Urinary bladder (tissue), 4 donors: ENCODE measurements around the gene SMR3A. TPM values are rescaled to one million over a fixed set of nuclear protein-coding genes. Genes with fewer than 3 reads are reported as not detected.

Experiments used
- DNase-seq: peaks from one replicate; pipeline ENCODE4 v3.0.0-alpha.2; 2015; ENCODE audit errors: extremely low spot score
- H3K27ac ChIP-seq: one replicate; pipeline ENCODE4 v1.5.1; 2013; ENCODE audit warnings: low read depth, mild to moderate bottlenecking, moderate library complexity
- H3K36me3 ChIP-seq: one replicate; pipeline ENCODE4 v1.6.1; 2013; ENCODE audit warnings: mild to moderate bottlenecking, moderate library complexity; ENCODE audit not compliant: insufficient read depth
- H3K4me1 ChIP-seq: one replicate; pipeline ENCODE4 v1.6.1; 2013; ENCODE audit warnings: mild to moderate bottlenecking, moderate library complexity; ENCODE audit not compliant: insufficient read depth
- H3K4me3 ChIP-seq: one replicate; pipeline ENCODE4 v1.5.1; 2013; ENCODE audit warnings: low read depth, low read length
- WGBS: extraction: QIAGEN DNeasy Blood & Tissue Kit; methylation state at CpG from one replicate; pipeline ENCODE4 v1.1.7; 2013; 5-methylcytosine and 5-hydroxymethylcytosine counted together
- polyA plus RNA-seq: library from polyadenylated mRNA; stranded (reverse); fragments of 200-250 nt; gene quantifications from one replicate; pipeline ENCODE4 v1.2.3, GENCODE V29; 2013
- total RNA-seq: library from RNA; depleted of rRNA; stranded (reverse); fragments of >200 nt; gene quantifications from one replicate; pipeline ENCODE4 v1.2.3, GENCODE V29; 2014
- donor health status: healthy with polysubstance abuse.
- donor health status: healthy.

Gene SMR3A
- total and polyA plus RNA-seq, 2 donors = not detected

DNA sequence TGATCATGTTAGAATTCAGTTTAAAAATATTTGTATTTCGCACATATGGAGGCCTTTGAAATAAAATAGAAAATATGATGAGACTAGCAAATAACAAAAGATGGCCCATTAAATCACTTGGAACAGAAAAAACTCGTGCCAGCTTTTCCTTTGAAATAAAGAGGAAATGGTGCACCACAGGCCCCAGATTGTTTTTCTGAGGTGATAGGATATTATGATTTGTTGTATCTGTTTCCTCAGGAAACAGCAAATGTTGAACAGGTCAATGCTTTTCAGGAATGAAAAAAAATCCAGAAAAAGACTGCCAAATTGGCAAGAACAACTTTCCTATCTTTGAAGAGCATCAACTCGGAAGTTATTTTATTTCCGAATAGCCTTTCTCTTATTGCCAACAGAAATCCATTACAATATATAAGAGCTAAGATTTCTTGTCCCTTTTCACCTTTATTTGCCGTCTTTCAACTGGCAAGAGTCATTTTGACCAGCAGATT is 22.2 kb downstream of the SMR3A start, which contains the start of gene SMR3B:
TSS of gene SMR3B (plus strand) at position 441 of the 491 bp plus-strand sequence. CDS start 1,380 bp downstream, outside the sequence.
- Histone ChIP-seq H3K4me1 (no peaks in the 10 kb centered on the region), H3K36me3 (no peaks in the 10 kb centered on the region), H3K27ac (no peak within 1 kb of the TSS), H3K4me3 (no peak within 1 kb of the TSS)
- 81% methylated on average over 5 of the region's 5 CpGs for WGBS
- DNase-seq = no peak

GRCh38 chr4:70392057-70392776 is 31.7 kb downstream of the SMR3A start:
- no peaks in the 10 kb centered on the region for H3K4me1 ChIP-seq
- WGBS = 61% methylated on average over 2 of the region's 2 CpGs
- no peak overlapping the region for H3K4me3 ChIP-seq
- no peaks in the 10 kb centered on the region for H3K36me3 ChIP-seq
- no peak for DNase-seq
- H3K27ac ChIP-seq = no peak overlapping the region

- H3K36me3 ChIP-seq = no peaks in the 10 kb centered on the region
- no peak for DNase-seq
- H3K27ac ChIP-seq = no peak within 1 kb of the TSS
- H3K4me1 ChIP-seq = no peaks in the 10 kb centered on the region
- no peak within 1 kb of the TSS for H3K4me3 ChIP-seq
Measured at GRCh38 chr4:70397580-70397979, 37.0 kb downstream of the SMR3A start, which contains the start of gene OPRPN. Gene OPRPN, plus strand, starts transcription at chr4:70397940. Its CDS starts 1,346 bp downstream, at chr4:70399286.

- Histone ChIP-seq H3K27ac (no peak overlapping the region), H3K4me1 (no peaks in the 10 kb centered on the region), H3K4me3 (no peak overlapping the region), H3K36me3 (no peaks in the 10 kb centered on the region)
- DNase-seq = no peak
- WGBS = 86% methylated on average over 1 of the region's 1 CpG
Measured at GRCh38 chr4:70399319-70399718, 38.8 kb downstream of the SMR3A start.

DNA sequence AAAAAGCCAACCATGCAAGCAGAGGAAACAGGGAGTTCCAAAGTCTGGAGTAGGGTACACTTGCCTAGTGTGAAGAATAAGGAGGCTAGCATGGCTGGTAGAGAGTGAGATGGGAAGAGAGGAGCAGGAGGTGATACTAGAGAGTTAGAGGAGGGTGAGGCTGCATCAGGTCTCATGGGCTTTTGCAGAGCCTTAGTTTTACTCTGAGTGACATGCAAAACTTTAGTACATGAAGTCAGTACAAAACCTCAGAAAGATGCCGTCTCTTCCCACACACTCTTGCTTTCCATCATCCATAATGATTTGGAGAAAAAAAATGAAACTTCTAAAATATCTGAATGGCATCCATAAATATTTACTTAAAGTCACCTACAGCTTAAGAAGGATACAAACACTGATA is 42.2 kb downstream of the SMR3A start:
- DNase-seq = no peak
- H3K36me3 ChIP-seq = no peaks in the 10 kb centered on the region
- H3K4me3 ChIP-seq = no peak overlapping the region
- no peaks in the 10 kb centered on the region for H3K4me1 ChIP-seq
- no peak overlapping the region for H3K27ac ChIP-seq
- 91% methylated on average over 1 of the region's 1 CpG for WGBS

DNA sequence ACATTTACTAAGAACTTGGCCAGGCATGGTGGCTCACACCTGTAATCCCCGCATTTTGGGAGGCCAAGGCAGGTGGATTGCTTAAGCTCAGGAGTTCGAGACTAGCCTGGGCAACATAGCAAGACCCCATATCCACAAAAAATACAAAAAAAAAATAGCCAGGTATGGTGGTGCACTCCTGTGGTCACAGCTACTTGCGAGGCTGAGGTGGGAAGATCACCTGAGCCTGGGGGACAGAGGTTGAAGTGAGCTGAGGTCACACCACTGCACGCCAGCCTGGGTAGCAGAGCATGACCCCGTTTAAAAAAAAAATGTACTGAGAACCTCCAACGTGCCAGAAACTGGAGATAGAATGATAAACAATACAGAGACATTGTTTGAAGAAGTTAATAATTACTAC is 45.2 kb downstream of the SMR3A start:
- H3K36me3 ChIP-seq = no peaks in the 10 kb centered on the region
- H3K4me1 ChIP-seq = no peaks in the 10 kb centered on the region
- H3K27ac ChIP-seq = no peak overlapping the region
- WGBS = 76% methylated on average over 6 of the region's 6 CpGs
- no peak overlapping the region for H3K4me3 ChIP-seq
- DNase-seq = no peak

Other genes starting within 250 kb of the SMR3A start
- not detected for gene PRR27, start 206.5 kb upstream of the SMR3A start, total RNA-seq
- not detected for gene PRR27, start 206.5 kb upstream of the SMR3A start, polyA plus RNA-seq
- not detected for gene ODAM, start 165.0 kb upstream of the SMR3A start, total RNA-seq
- 0.22 TPM for gene ODAM, start 165.0 kb upstream of the SMR3A start, polyA plus RNA-seq
- 1.7 TPM for gene FDCSP, start 134.6 kb upstream of the SMR3A start, total RNA-seq
- 0.80 TPM for gene FDCSP, start 134.6 kb upstream of the SMR3A start, polyA plus RNA-seq
- not detected for gene CSN3, start 118.2 kb upstream of the SMR3A start, total RNA-seq
- not detected for gene CSN3, start 118.2 kb upstream of the SMR3A start, polyA plus RNA-seq
- not detected for gene CABS1, start 25.8 kb upstream of the SMR3A start, total RNA-seq
- gene CABS1, start 25.8 kb upstream of the SMR3A start, polyA plus RNA-seq = not detected
- gene SMR3B, start 22.4 kb downstream of the SMR3A start, total RNA-seq = not detected
- not detected for gene SMR3B, start 22.4 kb downstream of the SMR3A start, polyA plus RNA-seq
- not detected for gene OPRPN, start 37.2 kb downstream of the SMR3A start, total RNA-seq
- not detected for gene OPRPN, start 37.2 kb downstream of the SMR3A start, polyA plus RNA-seq
- gene MUC7, start 111.4 kb downstream of the SMR3A start, total RNA-seq = not detected
- not detected for gene MUC7, start 111.4 kb downstream of the SMR3A start, polyA plus RNA-seq
- not detected for gene AMTN, start 157.8 kb downstream of the SMR3A start, total RNA-seq
- not detected for gene AMTN, start 157.8 kb downstream of the SMR3A start, polyA plus RNA-seq
- gene AMBN, start 231.5 kb downstream of the SMR3A start, total RNA-seq = not detected
- not detected for gene AMBN, start 231.5 kb downstream of the SMR3A start, polyA plus RNA-seq